NK-92 (cell line): ENCODE measurements around the gene HCRTR1.

Experiments used
- DNase-seq: peaks from one replicate; lab custom pipeline; 2025; ENCODE audit not compliant: unreplicated experiment; lab: John Stamatoyannopoulos, UW

HCRTR1 gene

GRCh38 chr1:31617218-31617915, at the start of gene HCRTR1:
TSS of gene HCRTR1 (plus strand) at chr1:31617689. CDS start at chr1:31619193, 1,504 bp downstream.
- no peak for DNase-seq

GRCh38 chr1:31567956-31568570, 49.4 kb upstream of the HCRTR1 start:
- no peak for DNase-seq

- DNase-seq = no peak
Observed at GRCh38 chr1:31568895-31569595, 48.4 kb upstream of the HCRTR1 start.

GRCh38 chr1:31569596-31570173, 47.8 kb upstream of the HCRTR1 start:
- no peak for DNase-seq

- no peak for DNase-seq
Observed at GRCh38 chr1:31570228-31570627, 47.3 kb upstream of the HCRTR1 start.

- DNase-seq = no peak
Observed at GRCh38 chr1:31570906-31571305, 46.6 kb upstream of the HCRTR1 start.

GRCh38 chr1:31571340-31572295, 45.9 kb upstream of the HCRTR1 start:
- DNase-seq = no peak

- DNase-seq = no peak
Observed at GRCh38 chr1:31572323-31573104, 45.0 kb upstream of the HCRTR1 start.

- DNase-seq = no peak
Observed at GRCh38 chr1:31573261-31573660, 44.2 kb upstream of the HCRTR1 start.

- DNase-seq = no peak
Observed at GRCh38 chr1:31574749-31575368, 42.6 kb upstream of the HCRTR1 start.

GRCh38 chr1:31575369-31576140, 41.9 kb upstream of the HCRTR1 start:
- no peak for DNase-seq

GRCh38 chr1:31576201-31576669, 41.3 kb upstream of the HCRTR1 start, which contains the start of gene TINAGL1:
TSS of gene TINAGL1 (plus strand) at chr1:31576515. CDS start at chr1:31577149, 634 bp downstream.
- DNase-seq = no peak

GRCh38 chr1:31576743-31577455, 40.6 kb upstream of the HCRTR1 start:
- DNase-seq = no peak

- no peak for DNase-seq
Observed at GRCh38 chr1:31577515-31578192, 39.8 kb upstream of the HCRTR1 start.

GRCh38 chr1:31579374-31579773, 38.1 kb upstream of the HCRTR1 start:
- DNase-seq = no peak

- DNase-seq = no peak
Observed at GRCh38 chr1:31580513-31580870, 37.0 kb upstream of the HCRTR1 start.

- no peak for DNase-seq
Observed at GRCh38 chr1:31580891-31581603, 36.4 kb upstream of the HCRTR1 start.
